Epithelial cell of proximal tubule (primary cell): ENCODE data around the gene IL21R. TPM values are rescaled to one million over a fixed set of nuclear protein-coding genes. Genes with fewer than 3 reads are reported as not detected.

Source experiments
- DNase-seq: peaks from one replicate; pipeline ENCODE4 v3.0.0-alpha.2; 2011; ENCODE audit warnings: low read depth
- H3K4me3 ChIP-seq: 2 replicates; pipeline ENCODE4 v1.5.1; 2011; ENCODE audit warnings: low read depth, mild to moderate bottlenecking, low read length
- total RNA-seq: library from RNA; depleted of rRNA; stranded (reverse); fragments of >200 nt; gene quantifications from 2 replicates; pipeline ENCODE4 v1.2.3, GENCODE V29; 2015
- TF ChIP-seq, protein P1 (sequence below): conservative IDR thresholded peaks from 2 replicates; pipeline ENCODE4 v1.5.1; 2012; ENCODE audit warnings: low read depth, mild to moderate bottlenecking, low read length

IL21R gene
- total RNA-seq, 1 donor from 2014 or later, result not detected

DNA sequence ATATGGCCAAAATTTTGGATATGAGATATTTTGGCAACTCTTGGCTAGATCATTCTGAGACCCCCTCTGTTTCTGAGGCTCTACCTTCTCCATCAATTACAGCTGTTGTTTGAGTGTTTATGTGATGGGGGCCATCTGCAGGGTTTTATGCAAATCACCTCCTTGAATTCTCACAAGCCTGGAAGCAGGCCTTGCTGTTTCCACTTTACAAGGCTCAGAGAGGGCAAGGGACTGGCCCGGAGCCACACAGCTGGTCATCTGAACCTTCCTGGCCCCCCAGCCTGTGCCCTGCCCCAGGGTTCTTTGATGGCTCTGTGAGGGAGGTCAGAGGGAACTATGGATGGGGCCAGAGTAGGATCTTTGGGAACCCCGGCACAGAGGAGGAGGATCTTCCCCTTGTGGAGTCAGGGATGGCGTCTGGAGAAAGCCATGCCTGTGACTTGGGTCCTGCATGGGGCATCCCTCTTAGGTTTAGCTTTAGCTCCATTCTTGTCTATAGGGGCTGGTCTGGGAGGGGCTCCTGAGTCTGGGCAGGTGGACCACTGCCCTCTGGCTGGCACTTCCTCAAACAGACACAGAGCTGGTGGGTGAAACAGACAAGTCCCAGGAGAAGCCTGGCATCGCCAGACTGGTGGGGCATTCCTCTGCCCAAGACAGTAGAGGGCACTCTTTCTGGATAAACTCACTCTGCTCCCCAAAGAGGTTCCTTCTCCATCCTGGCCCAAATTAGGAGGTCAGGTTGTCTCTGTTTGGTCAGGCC, 26.2 kb downstream of the IL21R start:
- TF ChIP-seq, protein P1, sequence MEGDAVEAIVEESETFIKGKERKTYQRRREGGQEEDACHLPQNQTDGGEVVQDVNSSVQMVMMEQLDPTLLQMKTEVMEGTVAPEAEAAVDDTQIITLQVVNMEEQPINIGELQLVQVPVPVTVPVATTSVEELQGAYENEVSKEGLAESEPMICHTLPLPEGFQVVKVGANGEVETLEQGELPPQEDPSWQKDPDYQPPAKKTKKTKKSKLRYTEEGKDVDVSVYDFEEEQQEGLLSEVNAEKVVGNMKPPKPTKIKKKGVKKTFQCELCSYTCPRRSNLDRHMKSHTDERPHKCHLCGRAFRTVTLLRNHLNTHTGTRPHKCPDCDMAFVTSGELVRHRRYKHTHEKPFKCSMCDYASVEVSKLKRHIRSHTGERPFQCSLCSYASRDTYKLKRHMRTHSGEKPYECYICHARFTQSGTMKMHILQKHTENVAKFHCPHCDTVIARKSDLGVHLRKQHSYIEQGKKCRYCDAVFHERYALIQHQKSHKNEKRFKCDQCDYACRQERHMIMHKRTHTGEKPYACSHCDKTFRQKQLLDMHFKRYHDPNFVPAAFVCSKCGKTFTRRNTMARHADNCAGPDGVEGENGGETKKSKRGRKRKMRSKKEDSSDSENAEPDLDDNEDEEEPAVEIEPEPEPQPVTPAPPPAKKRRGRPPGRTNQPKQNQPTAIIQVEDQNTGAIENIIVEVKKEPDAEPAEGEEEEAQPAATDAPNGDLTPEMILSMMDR, result peak; percentile 48
- no peak overlapping the region for H3K4me3 ChIP-seq

DNA sequence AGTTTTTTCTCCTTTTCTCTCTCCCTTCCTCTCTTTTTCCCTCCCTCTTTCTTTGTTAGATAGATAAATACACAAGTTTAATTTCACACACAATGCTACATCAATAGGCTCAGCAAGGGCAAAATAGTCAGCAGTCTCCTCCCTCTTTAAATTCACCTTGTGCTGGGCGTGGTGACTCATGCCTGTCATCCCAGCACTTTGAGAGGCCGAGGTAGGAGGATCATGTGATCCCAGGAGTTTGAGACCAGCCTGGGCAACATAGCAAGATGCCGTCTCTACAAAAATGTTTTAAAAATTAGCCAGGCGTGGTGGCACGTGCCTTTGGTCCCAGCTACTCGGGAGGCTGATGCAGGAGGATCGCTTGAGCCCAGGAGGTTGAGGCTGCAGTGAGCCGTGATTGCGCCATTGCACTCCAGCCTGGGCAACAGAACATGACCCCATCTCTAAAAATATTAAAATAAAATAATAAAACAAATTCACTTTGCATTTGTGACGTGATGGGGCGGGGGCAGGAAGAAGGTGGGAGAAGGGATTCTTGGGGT, 27.4 kb downstream of the IL21R start:
- no peak for DNase-seq
- H3K4me3 ChIP-seq, result no peak overlapping the region
- TF ChIP-seq, protein P1, result no peak

More for the DNA sequence above, 26.2 kb downstream of the IL21R start:
- DNase-seq, result no peak

DNA sequence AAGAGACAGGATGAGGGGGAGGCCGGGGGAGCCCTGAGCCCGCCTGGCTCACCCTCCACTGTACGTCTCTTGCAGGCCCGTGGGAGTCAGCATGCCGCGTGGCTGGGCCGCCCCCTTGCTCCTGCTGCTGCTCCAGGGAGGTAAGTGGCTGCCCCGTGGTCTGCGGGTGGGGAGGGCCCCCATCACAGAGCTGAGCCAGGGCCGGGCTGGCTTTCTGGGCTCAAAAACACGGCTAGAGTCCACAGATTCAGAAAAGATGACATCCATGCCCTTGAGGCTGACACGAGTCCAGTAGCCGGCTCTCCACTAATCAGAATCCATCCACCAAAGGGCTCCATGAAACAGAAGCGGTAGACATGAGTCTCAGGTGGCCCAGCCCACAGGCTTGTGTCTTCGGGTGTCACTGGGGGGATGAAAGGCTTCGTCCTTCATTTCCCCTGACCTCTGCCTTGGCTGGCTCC, 28.0 kb downstream of the IL21R start:
- no peak overlapping the region for H3K4me3 ChIP-seq
- DNase-seq, result no peak
- TF ChIP-seq, protein P1, result no peak

DNA sequence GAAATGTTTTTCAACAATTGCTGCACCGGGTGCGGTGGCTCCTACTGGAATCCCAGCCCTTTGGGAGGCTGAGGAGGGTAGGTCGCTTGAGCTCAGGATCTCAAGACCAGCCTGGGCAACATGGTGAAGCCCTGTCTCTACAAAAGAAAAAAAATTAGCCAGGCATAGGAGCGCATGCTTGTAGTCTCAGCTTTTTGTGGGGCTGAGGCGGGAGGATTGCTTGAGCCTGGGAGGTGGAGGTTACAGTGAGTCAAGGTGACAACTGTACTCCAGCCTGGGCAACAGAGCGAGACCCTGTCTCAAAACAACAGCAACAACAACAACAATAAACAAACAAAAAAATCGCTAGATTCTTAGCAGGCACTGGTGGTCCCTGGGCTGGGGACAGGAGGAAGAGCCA, 28.5 kb downstream of the IL21R start:
- no peak overlapping the region for H3K4me3 ChIP-seq
- DNase-seq, result no peak
- TF ChIP-seq, protein P1, result no peak

DNA sequence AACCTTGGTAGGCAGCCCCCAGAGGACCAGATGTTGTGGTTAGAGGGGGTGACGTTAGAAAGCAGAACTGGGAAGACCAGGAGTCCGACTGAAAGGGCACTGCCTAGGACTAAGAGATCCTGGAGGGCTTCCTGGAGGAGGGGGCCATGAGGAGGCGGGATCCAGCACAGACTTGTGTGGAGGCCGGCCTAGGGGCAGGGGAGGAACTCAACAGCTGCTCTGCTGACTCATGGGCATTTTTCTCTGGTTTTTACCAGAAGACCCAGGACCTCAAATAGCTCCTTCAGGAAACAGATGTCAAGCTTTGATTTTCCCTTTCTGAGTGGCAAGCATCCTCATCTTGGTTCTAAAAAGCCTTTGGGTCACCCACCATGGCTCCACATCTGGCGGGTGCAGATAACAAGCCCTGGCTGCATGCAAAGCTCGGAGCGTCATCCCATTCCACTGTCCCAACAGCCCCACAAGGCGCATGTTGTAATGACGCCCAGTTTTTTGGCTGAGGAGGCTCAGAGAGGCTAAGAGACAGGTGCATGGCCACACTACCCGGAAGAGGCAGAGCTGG, 29.0 kb downstream of the IL21R start:
- no peak overlapping the region for H3K4me3 ChIP-seq
- no peak for DNase-seq
- TF ChIP-seq, protein P1, result no peak

DNA sequence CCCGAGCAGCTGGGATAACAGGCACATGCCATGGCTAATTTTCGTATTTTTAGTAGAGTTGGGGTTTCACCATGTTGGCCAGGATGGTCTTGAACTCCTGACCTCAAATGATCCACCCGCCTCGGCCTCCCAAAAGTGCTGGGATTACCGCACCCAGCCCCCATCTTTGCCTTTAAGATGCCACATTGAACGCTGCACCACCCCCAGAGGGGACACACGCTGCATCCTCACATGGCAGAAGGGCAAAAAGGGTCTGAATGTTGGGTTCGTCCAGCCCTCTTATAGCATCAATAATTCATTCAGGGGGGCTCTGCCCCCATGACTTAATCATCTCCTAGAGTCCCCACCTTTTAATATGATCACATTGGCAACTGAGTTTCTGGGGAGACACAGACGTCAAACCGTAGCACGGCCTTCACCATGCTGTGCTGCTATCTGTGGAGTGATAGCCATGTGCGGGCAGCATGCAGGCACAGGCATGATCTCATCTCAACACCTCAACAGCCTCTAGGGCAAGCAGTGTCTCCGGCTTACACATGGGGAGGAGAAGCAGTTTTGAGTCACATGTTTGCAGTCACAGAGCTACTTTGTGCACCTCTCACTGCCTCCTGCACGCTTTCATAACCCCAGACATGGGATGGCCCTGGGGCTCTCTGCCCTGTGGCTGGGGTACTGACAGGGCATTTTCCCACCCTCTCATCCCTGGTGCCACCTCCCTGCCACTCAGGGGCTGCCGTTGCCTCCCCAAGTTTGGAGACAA, 30.0 kb downstream of the IL21R start:
- TF ChIP-seq, protein P1, result no peak
- DNase-seq, result no peak
- no peak overlapping the region for H3K4me3 ChIP-seq
